Erythroblast (primary cell): ENCODE measurements around the gene TMEM81.

Source experiments
- GATA1 ChIP-seq: IDR thresholded peaks from 2 replicates; pipeline ENCODE4 v1.6.1; 2011; ENCODE audit warnings: low read depth, mild to moderate bottlenecking, control low read depth, low read length, moderate library complexity
- POLR2A ChIP-seq: IDR thresholded peaks from 2 replicates; pipeline ENCODE4 v1.6.1; 2011; ENCODE audit warnings: mild to moderate bottlenecking, low read length

GRCh38 chr1:205056956-205057568 is 27.2 kb downstream of the TMEM81 start:
- TF ChIP-seq POLR2A (no peak), GATA1 (no peak)
